ENCODE measurements around the gene XYLT1.

The XYLT1 gene

GRCh38 chr16:17454162-17454730 is 16.5 kb downstream of the XYLT1 start:
- DNase-seq = no peak

- DNase-seq = no peak
These were observed 17.3 kb downstream of the XYLT1 start for GRCh38 chr16:17453364-17454038.

- DNase-seq = no peak
These were observed 17.8 kb downstream of the XYLT1 start for GRCh38 chr16:17452922-17453321.

GRCh38 chr16:17451843-17452242 is 18.9 kb downstream of the XYLT1 start:
- no peak for DNase-seq

- DNase-seq = no peak
These were observed 20.5 kb downstream of the XYLT1 start for GRCh38 chr16:17450291-17450690.

GRCh38 chr16:17448640-17449638 is 21.8 kb downstream of the XYLT1 start:
- peak; percentile 33 for DNase-seq

- no peak for DNase-seq
These were observed 23.6 kb downstream of the XYLT1 start for GRCh38 chr16:17447101-17447569.

GRCh38 chr16:17446661-17447060 is 24.1 kb downstream of the XYLT1 start:
- no peak for DNase-seq

GRCh38 chr16:17445421-17445820 is 25.3 kb downstream of the XYLT1 start:
- no peak for DNase-seq

- no peak for DNase-seq
These were observed 26.1 kb downstream of the XYLT1 start for GRCh38 chr16:17444658-17445057.

GRCh38 chr16:17440131-17440530 is 30.6 kb downstream of the XYLT1 start:
- no peak for DNase-seq

GRCh38 chr16:17439580-17439979 is 31.2 kb downstream of the XYLT1 start:
- no peak for DNase-seq

GRCh38 chr16:17437981-17438380 is 32.8 kb downstream of the XYLT1 start:
- DNase-seq = no peak

- DNase-seq = no peak
These were observed 33.5 kb downstream of the XYLT1 start for GRCh38 chr16:17437127-17437720.

- DNase-seq = no peak
These were observed 35.4 kb downstream of the XYLT1 start for GRCh38 chr16:17435318-17435717.

- DNase-seq = no peak
These were observed 36.9 kb downstream of the XYLT1 start for GRCh38 chr16:17433577-17434451.

- DNase-seq = no peak
These were observed 37.7 kb downstream of the XYLT1 start for GRCh38 chr16:17432901-17433576.

GRCh38 chr16:17431968-17432625 is 38.7 kb downstream of the XYLT1 start:
- no peak for DNase-seq

GRCh38 chr16:17431012-17431411 is 39.7 kb downstream of the XYLT1 start:
- DNase-seq = no peak

- DNase-seq = no peak
These were observed 44.3 kb downstream of the XYLT1 start for GRCh38 chr16:17426451-17426850.

GRCh38 chr16:17424771-17425170 is 46.0 kb downstream of the XYLT1 start:
- DNase-seq = no peak
